DMS53 treated with DMSO at 0.1 percent for 48 hours (cell line): Measurements from ENCODE around the gene KLHL24.
A peak's percentile ranks its signal among the peaks of the same experiment; 100 is the strongest.
"Not testable (repeated sequence)": the region's sequence is repeated elsewhere in the genome, so short reads cannot be mapped to it uniquely, and the experiment has no call there.

ENCODE experiments used
- DNase-seq: peaks from one replicate; lab custom pipeline; 2025; ENCODE audit not compliant: unreplicated experiment; lab: John Stamatoyannopoulos, UW

KLHL24 gene

GRCh38 chr3:183635107-183635430 lies 354 bp upstream of the KLHL24 start:
- peak; percentile 60 for DNase-seq

GRCh38 chr3:183636221-183637105 lies 1.0 kb downstream of the KLHL24 start:
- peak; percentile 82 for DNase-seq

- no peak for DNase-seq
Observed at GRCh38 chr3:183637106-183637486, 1.7 kb downstream of the KLHL24 start.

- DNase-seq = not testable (repeated sequence)
Observed at GRCh38 chr3:183637633-183638032, 2.2 kb downstream of the KLHL24 start.

- DNase-seq = no peak
Observed at GRCh38 chr3:183638101-183638852, 2.9 kb downstream of the KLHL24 start.

- not testable (repeated sequence) for DNase-seq
Observed at GRCh38 chr3:183640635-183641034, 5.2 kb downstream of the KLHL24 start.

GRCh38 chr3:183641882-183642281 lies 6.5 kb downstream of the KLHL24 start:
- DNase-seq = no peak

- DNase-seq = no peak
Observed at GRCh38 chr3:183644244-183644643, 8.8 kb downstream of the KLHL24 start.

- DNase-seq = no peak
Observed at GRCh38 chr3:183645254-183645653, 9.8 kb downstream of the KLHL24 start.

- DNase-seq = no peak
Observed at GRCh38 chr3:183650554-183650953, 15.1 kb downstream of the KLHL24 start.

GRCh38 chr3:183653209-183654064 lies 18.0 kb downstream of the KLHL24 start:
- no peak for DNase-seq

- DNase-seq = no peak
Observed at GRCh38 chr3:183654727-183655126, 19.3 kb downstream of the KLHL24 start.

- no peak for DNase-seq
Observed at GRCh38 chr3:183662099-183662498, 26.7 kb downstream of the KLHL24 start.

GRCh38 chr3:183664913-183665381 lies 29.5 kb downstream of the KLHL24 start:
- no peak for DNase-seq

- no peak for DNase-seq
Observed at GRCh38 chr3:183680061-183680460, 44.6 kb downstream of the KLHL24 start.

- no peak for DNase-seq
Observed at GRCh38 chr3:183687705-183688104, 52.3 kb downstream of the KLHL24 start.

GRCh38 chr3:183688874-183689273 lies 53.5 kb downstream of the KLHL24 start:
- DNase-seq = no peak

GRCh38 chr3:183689621-183690020 lies 54.2 kb downstream of the KLHL24 start:
- not testable (repeated sequence) for DNase-seq

GRCh38 chr3:183690402-183690995 lies 55.1 kb downstream of the KLHL24 start:
- DNase-seq = no peak

GRCh38 chr3:183692436-183692835 lies 57.0 kb downstream of the KLHL24 start:
- no peak for DNase-seq
